NCI-H2196 treated with DMSO at 0.1 percent for 48 hours (cell line): ENCODE data around the gene STMND1.

Experiments
- DNase-seq: peaks from one replicate; lab custom pipeline; 2025; ENCODE audit not compliant: unreplicated experiment; lab: John Stamatoyannopoulos, UW

STMND1 gene

GRCh38 chr6:17097982-17098381 lies 3.9 kb upstream of the STMND1 start:
- DNase-seq: no peak

GRCh38 chr6:17098538-17098937 lies 3.3 kb upstream of the STMND1 start:
- DNase-seq: no peak

- DNase-seq: no peak
Observed at GRCh38 chr6:17099401-17100059, 2.3 kb upstream of the STMND1 start.

GRCh38 chr6:17100806-17101205 lies 1.0 kb upstream of the STMND1 start:
- DNase-seq: no peak

- DNase-seq: no peak
Observed at GRCh38 chr6:17102258-17102870, 514 bp downstream of the STMND1 start.

GRCh38 chr6:17103715-17104114 lies 1.9 kb downstream of the STMND1 start:
- no peak for DNase-seq

- no peak for DNase-seq
Observed at GRCh38 chr6:17107863-17108262, 6.0 kb downstream of the STMND1 start.

GRCh38 chr6:17115251-17116116 lies 13.6 kb downstream of the STMND1 start:
- DNase-seq: no peak

GRCh38 chr6:17116117-17116440 lies 14.2 kb downstream of the STMND1 start:
- no peak for DNase-seq

- DNase-seq: no peak
Observed at GRCh38 chr6:17120019-17120418, 18.2 kb downstream of the STMND1 start.

- no peak for DNase-seq
Observed at GRCh38 chr6:17125407-17125806, 23.6 kb downstream of the STMND1 start.

GRCh38 chr6:17130786-17131185 lies 28.9 kb downstream of the STMND1 start:
- DNase-seq: no peak

GRCh38 chr6:17132967-17133366 lies 31.1 kb downstream of the STMND1 start:
- DNase-seq: no peak

- DNase-seq: no peak
Observed at GRCh38 chr6:17138033-17138432, 36.2 kb downstream of the STMND1 start.

GRCh38 chr6:17144016-17144415 lies 42.2 kb downstream of the STMND1 start:
- DNase-seq: no peak

GRCh38 chr6:17149571-17149970 lies 47.7 kb downstream of the STMND1 start:
- no peak for DNase-seq

GRCh38 chr6:17150096-17150495 lies 48.2 kb downstream of the STMND1 start:
- DNase-seq: no peak

- DNase-seq: no peak
Observed at GRCh38 chr6:17151888-17152287, 50.0 kb downstream of the STMND1 start.

- no peak for DNase-seq
Observed at GRCh38 chr6:17152703-17153102, 50.9 kb downstream of the STMND1 start.

GRCh38 chr6:17156112-17156921 lies 54.5 kb downstream of the STMND1 start:
- DNase-seq: peak; percentile 2

- DNase-seq: no peak
Observed at GRCh38 chr6:17156966-17157365, 55.1 kb downstream of the STMND1 start.
